Measurements from ENCODE around the gene APBB1IP.

DNA sequence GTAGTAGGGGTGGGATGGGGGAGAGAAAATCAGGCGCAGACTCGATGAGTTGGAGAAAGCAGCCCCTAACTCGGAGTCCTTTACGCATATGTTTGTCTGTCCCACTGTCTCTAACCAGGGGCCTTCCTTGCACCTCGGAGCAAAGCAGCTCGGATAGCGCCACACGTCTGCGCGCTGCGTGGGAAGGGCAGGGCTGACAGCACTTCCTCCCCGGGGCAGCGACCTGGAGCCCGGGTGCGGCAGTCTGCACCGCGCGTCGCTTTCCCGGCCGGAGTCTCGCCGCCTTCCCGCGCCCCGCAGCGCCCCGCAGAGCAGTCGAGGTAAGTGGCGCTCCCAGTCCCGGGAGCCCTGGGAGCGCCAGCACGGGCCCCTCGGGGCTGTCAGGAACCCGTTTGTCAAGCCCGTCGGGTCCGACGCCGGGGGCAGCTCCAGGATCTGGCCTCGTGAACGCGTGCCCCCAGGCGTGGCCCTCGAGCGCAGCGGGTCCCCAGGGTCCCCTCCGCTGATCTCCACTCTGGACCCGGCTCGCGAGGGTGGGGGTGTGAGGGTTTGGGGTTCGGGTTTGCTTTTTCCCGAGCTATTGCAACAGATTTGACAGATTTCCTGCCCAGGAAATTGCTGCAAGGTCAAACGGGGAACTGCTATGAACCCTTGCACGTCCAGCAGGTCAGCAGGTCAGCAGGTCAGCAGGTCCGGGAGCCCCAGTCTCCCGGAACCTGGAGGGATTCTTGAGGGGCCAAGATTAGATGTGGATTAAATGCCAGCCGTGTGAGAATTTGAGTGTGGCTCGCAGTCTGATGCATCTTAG lies 597 bp downstream of the APBB1IP start:
- no peak for TF ChIP-seq POLR2A (IDR thresholded peaks at IDR 0.05)
- TF ChIP-seq CTCF (IDR thresholded peaks at IDR 0.05), result no peak

Data from heart left ventricle (tissue), 13 donors.